HG03175 (cell line): ENCODE measurements around the gene ZMAT2.
"Not testable (repeated sequence)": the region's sequence is repeated elsewhere in the genome, so short reads cannot be mapped to it uniquely, and the experiment has no call there.

ENCODE experiments used
- ATAC-seq: cut with Tn5 transposase; IDR thresholded peaks from one replicate; pipeline ENCODE4 v1.9.1; 2021; ENCODE audit warnings: mild to moderate bottlenecking, moderate library complexity; ENCODE audit not compliant: unreplicated experiment

ZMAT2 gene

GRCh38 chr5:140707812-140708211 lies 7.6 kb downstream of the ZMAT2 start:
- ATAC-seq: no peak

- ATAC-seq: not testable (repeated sequence)
These were observed 8.5 kb downstream of the ZMAT2 start for GRCh38 chr5:140708787-140709186.

- peak; percentile 93 for ATAC-seq
These were observed 10.8 kb downstream of the ZMAT2 start for GRCh38 chr5:140710899-140711552.

- no peak for ATAC-seq
These were observed 11.5 kb downstream of the ZMAT2 start for GRCh38 chr5:140711794-140712193.

DNA sequence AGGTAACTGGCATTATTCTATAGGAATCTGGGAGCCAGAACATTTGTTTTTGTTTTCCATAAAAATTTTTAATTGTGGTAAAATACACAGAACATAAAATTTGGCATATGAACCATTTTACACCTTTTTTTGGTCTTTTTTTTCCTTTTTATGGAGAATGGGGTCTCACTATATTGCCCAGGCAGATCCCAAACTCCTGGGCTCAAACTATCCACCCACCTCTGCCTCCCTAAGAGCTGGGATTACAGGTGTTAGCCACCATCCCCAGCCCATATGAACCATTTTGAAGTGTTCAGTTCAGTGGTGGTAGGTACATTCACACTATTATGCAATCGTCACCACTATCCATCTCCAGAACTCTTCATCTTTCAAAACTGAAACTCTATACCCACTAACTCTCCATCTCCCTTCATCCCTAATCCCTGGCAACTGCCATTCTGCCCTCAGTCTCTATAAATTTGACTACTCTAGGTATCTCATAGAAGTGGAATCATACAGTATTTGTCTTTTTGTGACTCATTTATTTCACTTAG lies 13.4 kb downstream of the ZMAT2 start:
- no peak for ATAC-seq

DNA sequence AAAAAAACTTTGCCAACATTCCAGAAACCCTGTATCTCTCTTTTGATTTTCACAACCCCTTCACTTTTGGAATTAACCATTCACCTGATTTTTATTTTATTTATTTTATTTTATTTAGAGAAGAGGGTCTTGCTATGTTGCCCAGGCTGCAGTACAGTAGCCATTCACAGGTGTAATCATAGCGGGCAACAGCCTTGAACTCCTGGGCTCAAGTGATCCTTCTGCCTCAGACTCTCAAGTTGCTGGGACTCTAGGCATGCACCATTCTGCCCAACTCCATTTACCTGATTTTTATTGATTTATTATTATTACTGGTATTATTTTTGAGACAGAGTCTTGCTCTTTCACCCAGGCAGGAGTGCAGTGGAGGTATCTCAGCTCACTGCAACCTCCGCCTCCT lies 16.0 kb downstream of the ZMAT2 start:
- not testable (repeated sequence) for ATAC-seq

DNA sequence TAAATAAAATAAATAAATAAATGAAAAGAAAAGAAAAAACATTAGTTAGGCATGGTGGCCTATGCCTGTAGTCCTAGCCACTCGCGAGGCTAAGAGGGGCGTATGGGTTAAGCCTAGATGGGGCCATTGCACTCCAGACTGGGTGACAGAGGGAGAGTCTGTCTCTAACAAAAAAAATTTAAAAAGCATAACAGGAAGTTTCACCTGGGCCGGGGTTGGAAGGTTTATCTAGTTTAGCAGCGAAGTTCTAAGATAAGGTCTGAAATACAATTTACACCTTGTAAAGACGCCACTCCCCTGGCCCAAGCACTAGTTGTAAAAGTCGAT lies 18.0 kb downstream of the ZMAT2 start:
- ATAC-seq: no peak

GRCh38 chr5:140720738-140721137 lies 20.5 kb downstream of the ZMAT2 start:
- ATAC-seq: not testable (repeated sequence)

GRCh38 chr5:140721395-140721794 lies 21.1 kb downstream of the ZMAT2 start:
- not testable (repeated sequence) for ATAC-seq

DNA sequence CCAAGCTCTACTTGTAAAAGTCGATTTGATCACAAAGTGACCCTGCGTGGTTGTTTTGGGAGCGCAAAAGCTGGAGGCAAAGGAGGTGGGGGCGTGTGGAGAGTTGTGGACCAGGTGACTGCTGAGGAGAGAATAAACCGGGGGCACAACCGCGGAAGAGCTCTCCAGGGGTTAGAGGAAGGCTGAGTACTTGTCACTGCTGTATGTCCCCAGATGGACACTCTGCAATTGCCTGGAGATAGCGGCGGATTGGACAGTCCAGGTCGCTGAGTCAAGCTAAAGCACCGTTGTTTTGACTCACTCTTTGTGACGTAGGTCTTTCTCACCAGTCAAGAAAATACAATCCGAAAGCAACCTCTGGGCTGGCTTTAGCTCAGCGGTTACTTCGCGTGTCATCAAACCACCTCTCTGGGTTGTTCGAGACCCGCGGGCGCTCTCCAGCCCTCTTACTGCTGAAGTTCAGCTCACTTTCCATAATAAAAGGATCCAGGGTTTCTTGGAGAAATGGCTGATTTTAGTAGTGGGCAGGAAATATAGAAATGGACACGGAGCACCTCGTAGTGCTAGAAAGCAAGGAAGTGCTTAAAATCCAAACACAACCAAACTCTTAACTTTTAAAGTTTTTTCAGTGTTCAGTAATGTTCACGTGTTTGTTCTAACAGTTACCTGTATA lies 25.7 kb downstream of the ZMAT2 start:
- ATAC-seq: peak; percentile 93

DNA sequence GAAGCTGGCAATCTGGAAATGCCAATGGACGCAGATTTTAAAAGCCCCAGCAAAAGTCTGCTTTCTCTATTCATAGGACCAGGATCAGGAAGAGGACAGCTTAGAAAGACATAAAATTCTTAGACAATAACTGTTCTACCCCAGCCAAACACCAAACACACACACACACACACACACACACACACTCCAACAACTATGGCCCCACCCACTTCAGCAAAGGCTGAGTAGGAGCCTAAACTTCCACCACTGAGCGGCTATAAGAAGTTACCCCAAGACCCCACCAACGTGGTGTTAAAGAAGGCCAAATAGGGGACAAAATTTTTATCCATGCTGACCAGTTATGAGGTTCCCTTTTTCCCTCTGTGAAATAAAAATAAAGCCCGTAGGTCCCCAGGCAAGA lies 32.9 kb downstream of the ZMAT2 start:
- ATAC-seq: no peak

DNA sequence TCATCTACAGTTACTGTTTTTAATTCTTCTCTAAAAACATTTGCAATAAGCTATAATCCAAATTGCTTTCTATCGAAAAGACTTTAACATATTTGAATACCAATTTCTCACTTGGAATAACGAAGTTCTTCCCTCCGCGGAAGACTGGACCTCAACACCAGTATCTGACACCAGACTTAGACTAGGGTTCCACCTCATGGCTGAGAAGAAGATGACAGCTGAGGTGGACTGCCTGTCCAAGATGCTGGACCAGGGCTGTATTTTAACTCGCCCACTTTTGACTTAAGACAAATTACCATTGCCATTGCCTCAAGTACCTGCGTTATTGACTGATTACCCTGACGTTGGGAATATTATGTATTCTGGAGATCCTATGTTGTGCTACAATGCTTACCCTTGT lies 34.1 kb downstream of the ZMAT2 start:
- no peak for ATAC-seq

DNA sequence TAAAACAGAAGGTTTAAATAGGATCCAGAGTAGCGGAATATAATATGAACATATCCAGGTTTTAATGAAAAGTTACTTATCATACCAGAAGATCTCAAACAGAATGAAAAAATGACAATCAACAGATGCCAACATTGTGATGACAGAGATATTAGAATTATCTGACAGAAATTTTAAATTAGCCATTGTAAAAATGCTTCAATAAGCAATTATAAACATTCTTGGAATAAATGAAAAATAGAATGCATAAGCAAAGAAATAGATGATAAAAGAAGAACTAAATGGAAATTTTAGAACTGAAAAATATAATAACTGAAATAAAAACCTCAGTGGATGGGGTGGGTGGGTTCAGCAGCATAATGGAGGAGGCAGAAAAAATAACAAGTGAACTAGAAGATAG lies 37.2 kb downstream of the ZMAT2 start:
- no peak for ATAC-seq

- no peak for ATAC-seq
These were observed 41.7 kb downstream of the ZMAT2 start for GRCh38 chr5:140741967-140742366.

DNA sequence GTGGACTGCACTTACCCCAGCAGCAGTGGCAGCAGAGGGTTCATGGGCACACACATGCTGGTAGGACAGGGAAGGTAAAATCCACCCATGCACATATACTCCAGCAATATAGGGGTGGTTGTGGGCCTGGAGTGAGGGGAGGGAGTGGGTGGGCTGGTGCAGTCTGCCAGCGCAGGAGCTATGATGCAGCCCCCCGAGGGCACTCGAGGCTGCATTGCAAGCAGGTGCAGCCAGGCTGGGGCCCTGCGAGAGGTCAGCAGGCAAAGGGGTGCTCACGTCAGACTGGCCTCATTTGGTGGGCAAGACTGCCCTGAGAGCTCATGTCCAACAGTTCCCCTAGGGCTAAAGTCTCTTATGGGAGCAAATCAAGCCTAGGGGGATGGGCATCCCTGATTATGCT lies 53.3 kb downstream of the ZMAT2 start:
- ATAC-seq: no peak
